Gastrocnemius medialis (tissue), 4 donors: Measurements from ENCODE around the gene PLEKHH2. TPM values are rescaled to one million over a fixed set of nuclear protein-coding genes. Genes with fewer than 3 reads are reported as not detected.
"Not testable (repeated sequence)": the region's sequence is repeated elsewhere in the genome, so short reads cannot be mapped to it uniquely, and the experiment has no call there.

Experiments
- ATAC-seq, 2 donors: fragments of 150-250 bp; one replicate each; pipeline ENCODE4 v1.9.1; 2016
- DNase-seq, 2 donors: peaks; one replicate each; pipeline ENCODE4 v3.0.0-alpha.2; 2019
- H3K27ac ChIP-seq, 4 donors: fragments of 200-600 bp; sonication (generic); 1 replicate in 1 of 4; 2 replicates in 3 of 4; pipeline ENCODE4 v1.5.1; 2016 to 2018; ENCODE audit warnings: mild to moderate bottlenecking in 2 of 4, moderate library complexity in 1 of 4
- H3K27me3 ChIP-seq, 3 donors: fragments of 200-600 bp; sonication (generic) in 2 of 3; 1 replicate in 1 of 3; 2 replicates in 2 of 3; pipeline versions ENCODE4 v1.5.1 to v1.6.0; 2016 to 2019; ENCODE audit warnings: mild to moderate bottlenecking in 1 of 3, moderate library complexity in 1 of 3
- H3K36me3 ChIP-seq, 2 donors: fragments of 200-600 bp; sonication (generic) in 1 of 2; one replicate each; pipeline ENCODE4 v1.5.1; 2017 to 2018
- H3K4me1 ChIP-seq, 2 donors: fragments of 200-600 bp; sonication (generic) in 1 of 2; one replicate each; pipeline ENCODE4 v1.5.1; 2016 to 2017; ENCODE audit warnings: mild to moderate bottlenecking in 2 of 2
- H3K4me3 ChIP-seq, 4 donors: fragments of 200-600 bp; sonication (generic) in 3 of 4; 1 replicate in 1 of 4; 2 replicates in 3 of 4; pipeline ENCODE4 v1.5.1; 2016 to 2019; ENCODE audit warnings: mild to moderate bottlenecking in 2 of 4
- H3K9me3 ChIP-seq, 3 donors: fragments of 200-600 bp; sonication (generic) in 2 of 3; 1 replicate in 1 of 3; 2 replicates in 2 of 3; pipeline ENCODE4 v1.5.1; 2016 to 2019
- CTCF ChIP-seq, 5 experiments: fragments of 450-650 bp in 3 of 5; fragments of 200-600 bp in 2 of 5; sonication (generic) in 2 of 5; IDR thresholded peaks in 4 of 5; conservative IDR thresholded peaks in 1 of 5; 1 replicate in 4 of 5; 2 replicates in 1 of 5; pipeline ENCODE4 v1.5.1; 2016 to 2019; ENCODE audit warnings: antibody characterized with exemption in 5 of 5, mild to moderate bottlenecking in 3 of 5, moderate library complexity in 3 of 5
- POLR2A ChIP-seq, 2 donors: fragments of 450-650 bp; IDR thresholded peaks; one replicate each; pipeline ENCODE4 v1.6.1; 2017; ENCODE audit warnings: antibody characterized with exemption in 2 of 2, mild to moderate bottlenecking in 2 of 2, moderate library complexity in 2 of 2
- in situ Hi-C, 4 donors: fragments of 200-750 bp; cut with MboI; loops; one replicate each; pipeline versions ENCODE4 v1.15.0 to v1.8.0; 2017; ENCODE audit warnings: low sequenced_read_pairs in 4 of 4
- intact Hi-C: fragments of 100-400 bp; cut with DNase I; formaldehyde crosslinking; loops from one replicate; pipeline ENCODE4 v1.15.1; 2023; ENCODE audit warnings: low total_unique reads
- total RNA-seq, 4 donors: library from RNA; depleted of rRNA; stranded (reverse); fragments of >200 nt; gene quantifications; one replicate each; pipeline versions ENCODE4 v1.1.0 to v1.2.3, GENCODE V29; 2016

Gene PLEKHH2
- total RNA-seq, 4 donors from 2014 or later, result 1.4 to 4.9 (median 3.4) TPM

- no peak for ATAC-seq
- Histone ChIP-seq H3K4me3 (no peak overlapping the region), H3K27ac (no peak overlapping the region), H3K27me3 (no peaks in the 10 kb centered on the region), H3K36me3 (no peaks in the 10 kb centered on the region), H3K9me3 (no peaks in the 10 kb centered on the region), H3K4me1 (no peaks in the 10 kb centered on the region)
- TF ChIP-seq CTCF (IDR thresholded peaks at IDR 0.05 in 4 of 5, conservative IDR thresholded peaks at IDR 0.05 in 1 of 5) (no peak), POLR2A (IDR thresholded peaks at IDR 0.05) (no peak)
- in situ Hi-C loops, result no loop called here
- DNase-seq, result no peak
- intact Hi-C loops, result no loop called here
Measured at GRCh38 chr2:43685357-43685756, 48.3 kb downstream of the PLEKHH2 start.

DNA sequence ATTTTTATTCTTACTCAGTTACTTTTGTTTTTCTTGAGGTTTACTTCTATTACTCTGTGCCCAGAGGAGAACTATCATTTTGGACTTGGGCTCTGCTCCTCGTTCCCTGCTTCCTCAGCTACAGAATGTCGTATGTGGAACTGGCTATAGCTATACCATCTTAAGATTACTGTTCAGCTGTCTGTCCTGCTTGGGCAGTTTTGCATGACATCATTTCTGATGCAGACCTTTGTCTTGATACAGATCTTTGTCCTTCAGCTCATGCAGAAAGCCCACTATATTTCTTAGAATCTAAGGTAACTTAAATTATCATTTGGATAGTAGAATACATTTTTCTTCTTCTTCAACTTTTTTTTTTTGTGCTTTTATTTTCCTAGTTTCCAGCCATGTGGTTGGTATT is 52.9 kb downstream of the PLEKHH2 start:
- no peaks in the 10 kb centered on the region for H3K36me3 ChIP-seq
- no peak overlapping the region for H3K4me3 ChIP-seq
- ATAC-seq (no peak), DNase-seq (no peak)
- H3K27ac ChIP-seq, result no peak overlapping the region
- TF ChIP-seq POLR2A (IDR thresholded peaks at IDR 0.05), result no peak
- TF ChIP-seq CTCF (IDR thresholded peaks at IDR 0.05 in 4 of 5, conservative IDR thresholded peaks at IDR 0.05 in 1 of 5), result no peak
- H3K27me3 ChIP-seq, result no peaks in the 10 kb centered on the region
- in situ Hi-C loops, result no loop called here
- no peaks in the 10 kb centered on the region for H3K4me1 ChIP-seq
- no peaks in the 10 kb centered on the region for H3K9me3 ChIP-seq
- intact Hi-C loops, result no loop called here

GRCh38 chr2:43692428-43692994 is 55.5 kb downstream of the PLEKHH2 start:
- intact Hi-C loops (no loop called here), in situ Hi-C loops (no loop called here)
- no peaks in the 10 kb centered on the region for H3K9me3 ChIP-seq
- DNase-seq, result no peak
- no peaks in the 10 kb centered on the region for H3K4me1 ChIP-seq
- H3K36me3 ChIP-seq, result no peaks in the 10 kb centered on the region
- ATAC-seq, result no peak
- no peaks in the 10 kb centered on the region for H3K27me3 ChIP-seq
- H3K27ac ChIP-seq, result no peak overlapping the region
- no peak for TF ChIP-seq POLR2A (IDR thresholded peaks at IDR 0.05)
- no peak for TF ChIP-seq CTCF (IDR thresholded peaks at IDR 0.05 in 4 of 5, conservative IDR thresholded peaks at IDR 0.05 in 1 of 5)
- no peak overlapping the region for H3K4me3 ChIP-seq

DNA sequence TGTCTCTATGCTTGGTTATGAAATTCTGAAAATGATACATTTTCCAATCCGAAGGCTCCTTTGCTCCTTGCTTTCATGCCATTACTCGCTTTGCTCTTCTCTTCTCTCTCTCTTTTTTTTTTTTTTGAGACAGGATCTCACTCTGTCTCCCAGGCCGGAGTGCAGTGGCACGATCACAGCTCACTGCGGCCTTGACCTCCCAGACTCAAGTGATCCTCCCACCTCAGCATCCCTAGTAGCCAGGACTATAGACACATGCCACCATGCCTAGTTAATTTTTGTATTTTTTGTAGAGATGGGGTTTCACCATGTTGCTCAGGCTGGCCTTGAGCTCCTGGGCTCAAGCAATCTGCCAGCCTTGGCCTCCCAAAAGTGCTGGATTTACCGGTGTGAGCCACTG is 61.1 kb downstream of the PLEKHH2 start:
- H3K27me3 ChIP-seq, H3K9me3 ChIP-seq, ATAC-seq, H3K4me3 ChIP-seq, H3K36me3 ChIP-seq, H3K4me1 ChIP-seq, intact Hi-C loops, DNase-seq, in situ Hi-C loops, H3K27ac ChIP-seq: not testable (repeated sequence)

- no peak for DNase-seq
- no peaks in the 10 kb centered on the region for H3K27me3 ChIP-seq
- ATAC-seq, result no peak
- no peaks in the 10 kb centered on the region for H3K9me3 ChIP-seq
- no peaks in the 10 kb centered on the region for H3K4me1 ChIP-seq
- TF ChIP-seq CTCF (IDR thresholded peaks at IDR 0.05 in 4 of 5, conservative IDR thresholded peaks at IDR 0.05 in 1 of 5) (no peak), POLR2A (IDR thresholded peaks at IDR 0.05) (no peak)
- H3K27ac ChIP-seq, result no peak overlapping the region
- H3K36me3 ChIP-seq, result no peaks in the 10 kb centered on the region
- no peak overlapping the region for H3K4me3 ChIP-seq
- intact Hi-C loops (no loop called here), in situ Hi-C loops (no loop called here)
Measured at GRCh38 chr2:43699761-43700160, 62.7 kb downstream of the PLEKHH2 start.
